GM21723 (cell line): Measurements from ENCODE around the gene KIDINS220.
A peak's percentile ranks its signal among the peaks of the same experiment; 100 is the strongest.

ENCODE experiments used
- ATAC-seq: cut with Tn5 transposase; IDR thresholded peaks from one replicate; pipeline ENCODE4 v1.9.1; 2021; ENCODE audit warnings: mild to moderate bottlenecking, moderate library complexity; ENCODE audit not compliant: unreplicated experiment

Gene KIDINS220

DNA sequence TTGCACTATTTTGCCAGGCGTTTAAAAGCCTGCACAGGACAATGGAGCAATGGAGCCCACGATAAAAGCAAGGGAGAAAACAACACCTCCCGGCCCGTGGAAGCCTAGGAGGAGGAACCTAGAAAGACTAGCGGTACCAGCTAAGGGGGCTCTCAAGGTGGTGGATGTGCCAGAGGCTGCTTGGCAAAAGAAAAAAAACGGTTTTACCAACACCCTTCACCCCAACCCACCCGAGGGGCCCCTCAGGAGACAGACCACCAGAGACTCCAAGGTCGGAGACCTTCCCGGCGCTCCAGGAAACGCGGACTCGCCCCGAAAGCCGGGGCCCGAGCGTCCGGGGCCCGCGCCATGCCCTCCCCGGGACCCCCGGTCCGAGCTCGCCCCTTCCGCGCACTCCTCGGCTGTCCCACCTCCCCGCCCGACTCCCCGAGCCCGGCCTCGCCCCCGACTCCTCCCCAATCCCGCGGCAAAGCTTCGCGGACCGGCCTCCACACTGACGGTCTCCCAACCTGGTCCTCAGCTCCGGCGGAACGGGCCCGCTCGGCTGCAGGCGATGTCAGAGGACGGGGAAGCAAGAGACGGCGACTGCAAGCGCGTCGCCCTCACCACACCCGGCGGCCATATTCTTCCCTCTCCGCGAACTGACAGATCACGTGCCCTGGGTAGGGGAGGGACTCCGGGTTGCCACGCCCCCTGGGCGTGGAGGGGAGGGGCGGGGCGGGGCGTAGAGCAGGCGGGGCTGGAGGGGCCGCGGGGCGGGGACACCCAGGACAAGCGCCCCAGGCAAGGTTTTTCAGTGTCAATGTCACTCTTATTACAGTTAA, at the start of gene KIDINS220:
Gene KIDINS220 (minus strand): TSS at position 643 of the 824 bp plus-strand sequence. CDS start 10,520 bp downstream, outside the sequence.
- peak; percentile 91 for ATAC-seq

DNA sequence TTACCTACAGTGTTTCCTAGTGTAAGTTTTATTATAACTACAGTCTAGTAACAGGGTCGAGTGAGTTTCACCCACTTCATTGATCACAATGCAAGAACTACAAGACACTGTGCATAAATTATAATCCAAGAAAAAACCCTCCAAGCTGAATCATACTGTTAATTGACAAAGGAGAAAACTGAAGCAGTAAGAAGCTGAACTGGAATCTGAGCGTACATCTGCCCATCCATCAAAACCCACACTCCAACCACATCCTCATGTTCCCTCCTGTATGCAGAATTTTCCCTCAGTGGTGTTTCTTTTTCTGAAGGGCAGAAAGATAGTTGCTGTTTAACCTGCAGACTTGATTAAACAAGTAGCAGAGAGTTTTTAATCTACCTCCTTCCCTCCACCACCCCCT, 49.5 kb upstream of the KIDINS220 start:
- no peak for ATAC-seq

DNA sequence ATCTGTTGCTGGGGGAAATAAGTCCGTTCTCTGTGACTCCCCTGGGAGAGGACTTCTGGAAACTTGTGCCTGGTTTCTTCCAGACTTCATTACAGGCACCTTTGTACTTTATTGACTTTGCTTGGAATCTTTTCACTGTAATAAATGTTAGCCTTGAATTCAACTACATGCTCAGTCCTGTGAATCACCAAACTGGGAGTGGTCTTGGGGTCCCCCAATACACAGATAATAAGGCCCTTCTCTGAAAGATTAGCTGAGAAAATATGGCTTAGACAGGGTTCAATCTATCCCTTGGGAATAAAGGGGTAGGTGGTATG, 48.7 kb upstream of the KIDINS220 start:
- ATAC-seq = no peak

DNA sequence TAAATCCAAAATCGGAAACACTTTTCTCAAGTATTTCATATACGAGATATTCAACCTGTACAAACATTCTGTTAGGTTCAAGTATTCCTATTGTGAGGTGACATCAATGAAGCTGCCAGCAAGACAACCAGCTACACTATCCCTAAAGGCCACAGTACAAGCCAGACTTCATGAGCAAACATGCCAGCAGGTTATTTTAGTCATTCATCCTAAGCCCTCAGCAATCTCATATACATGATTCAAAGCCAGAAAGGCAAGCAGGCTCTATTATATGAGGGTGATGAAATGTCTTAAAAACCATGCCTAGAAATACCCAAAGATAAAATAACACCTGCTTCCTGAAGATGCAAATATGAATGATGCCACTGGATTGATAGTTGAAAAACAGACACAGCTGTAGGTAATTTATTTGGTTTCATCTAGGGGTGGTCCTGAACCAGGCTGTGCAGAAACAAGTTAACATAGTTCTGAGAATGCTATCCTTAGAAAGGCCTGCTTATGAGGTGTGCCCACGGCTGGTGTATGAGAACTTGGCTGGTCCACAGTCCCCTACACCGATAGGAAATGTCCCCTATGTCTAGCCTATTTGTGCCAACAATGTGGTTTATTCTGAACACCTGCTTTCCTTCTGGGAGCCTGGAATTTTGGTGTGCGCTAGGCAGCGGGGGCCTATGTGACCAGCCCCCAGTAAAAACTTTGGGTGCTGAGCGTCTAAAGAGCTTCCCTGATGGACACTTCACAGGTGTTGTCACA, 48.2 kb upstream of the KIDINS220 start:
- ATAC-seq = no peak

DNA sequence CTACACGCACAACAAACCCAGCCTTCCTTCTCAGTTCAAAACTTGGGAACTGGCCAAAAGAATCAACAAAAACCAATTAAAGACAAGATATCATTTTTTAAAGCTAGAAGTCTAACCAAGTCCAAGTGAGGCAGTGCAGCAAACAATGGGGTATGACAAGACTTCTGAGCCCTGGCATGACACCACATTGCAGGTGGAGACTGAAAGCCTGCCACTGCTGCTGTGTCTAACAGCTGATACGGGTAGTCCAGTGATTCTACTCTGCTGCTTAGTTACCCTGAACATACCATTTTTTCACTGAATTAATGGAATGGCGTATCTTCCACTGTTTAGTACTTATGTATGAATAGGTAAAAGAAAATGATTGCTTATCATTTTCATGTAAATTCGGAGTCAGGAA, 47.4 kb upstream of the KIDINS220 start:
- ATAC-seq = no peak

DNA sequence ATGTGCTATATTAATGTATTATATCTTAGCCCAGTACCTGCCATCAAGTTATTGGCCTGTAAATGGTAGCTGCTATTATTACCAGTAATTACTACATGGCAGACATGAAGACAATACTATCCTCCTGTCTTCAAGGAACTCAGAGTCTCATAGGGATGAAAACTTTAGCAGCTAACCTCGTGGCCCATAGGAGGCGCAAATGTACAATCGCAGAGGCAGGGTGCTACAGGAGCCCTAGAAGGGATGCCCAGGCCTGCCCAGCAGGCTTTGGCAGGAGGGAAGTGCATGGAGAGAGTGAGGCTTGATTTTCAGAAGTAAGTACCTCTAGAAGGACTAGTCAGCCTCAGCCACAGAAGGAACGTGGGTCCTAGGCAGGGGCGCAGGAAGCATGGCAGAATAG, 44.7 kb upstream of the KIDINS220 start:
- ATAC-seq = no peak

DNA sequence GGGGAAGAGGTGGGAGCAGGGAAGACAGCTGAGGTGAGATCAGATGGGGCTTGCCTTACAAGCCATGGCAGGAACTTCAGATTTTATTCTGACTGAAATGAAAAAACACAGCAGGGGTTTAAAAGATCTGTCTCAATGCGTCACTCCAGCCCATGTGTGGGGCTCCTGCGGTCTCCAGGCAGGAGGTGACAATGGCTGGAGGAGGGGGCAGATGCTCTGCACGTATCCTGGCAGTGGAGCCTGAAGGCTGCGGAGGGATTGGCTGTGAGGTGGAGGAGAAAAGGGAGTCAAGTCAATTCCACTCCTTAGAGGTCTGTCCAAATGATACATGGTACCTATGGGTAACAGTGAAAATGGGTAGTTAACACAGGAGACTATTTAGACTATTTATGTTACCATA, 40.5 kb upstream of the KIDINS220 start:
- ATAC-seq = no peak

DNA sequence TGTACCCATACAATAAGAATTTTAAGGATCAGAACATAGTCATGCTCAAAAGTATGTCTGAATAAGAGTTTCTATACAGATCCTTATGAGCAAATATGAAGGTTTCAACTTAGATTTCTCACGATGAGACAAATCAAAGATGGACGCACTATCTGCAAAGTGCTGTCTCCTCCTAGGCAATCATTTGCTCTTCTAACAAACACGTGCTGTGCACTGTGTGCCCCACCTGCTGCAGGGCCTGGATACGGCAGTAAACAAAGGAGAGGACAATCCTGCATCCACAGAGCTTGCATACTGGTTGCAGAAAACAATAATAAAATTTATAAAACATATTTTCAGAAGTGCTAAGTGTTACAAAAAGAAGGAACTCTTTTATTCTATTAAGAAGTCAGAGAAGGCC, 39.9 kb upstream of the KIDINS220 start:
- no peak for ATAC-seq

DNA sequence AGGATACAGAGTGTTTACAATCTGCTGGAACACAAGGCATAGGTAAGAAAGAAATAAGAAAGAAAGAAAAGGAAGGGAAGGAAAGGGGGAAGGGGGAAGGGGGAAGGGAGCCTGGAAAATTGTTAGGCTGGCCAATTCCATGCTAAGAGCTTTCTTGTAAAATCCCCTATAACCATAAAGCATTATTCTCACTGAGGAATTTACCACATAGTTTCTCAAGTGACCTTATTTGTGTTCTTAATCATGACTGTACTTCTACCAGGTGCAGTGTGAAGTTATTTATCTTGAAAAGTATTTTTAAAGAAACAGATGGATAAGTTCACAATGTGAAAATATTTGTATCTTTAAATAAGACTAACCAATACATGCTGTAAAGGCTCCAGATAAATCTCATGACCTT, 39.2 kb upstream of the KIDINS220 start:
- no peak for ATAC-seq

DNA sequence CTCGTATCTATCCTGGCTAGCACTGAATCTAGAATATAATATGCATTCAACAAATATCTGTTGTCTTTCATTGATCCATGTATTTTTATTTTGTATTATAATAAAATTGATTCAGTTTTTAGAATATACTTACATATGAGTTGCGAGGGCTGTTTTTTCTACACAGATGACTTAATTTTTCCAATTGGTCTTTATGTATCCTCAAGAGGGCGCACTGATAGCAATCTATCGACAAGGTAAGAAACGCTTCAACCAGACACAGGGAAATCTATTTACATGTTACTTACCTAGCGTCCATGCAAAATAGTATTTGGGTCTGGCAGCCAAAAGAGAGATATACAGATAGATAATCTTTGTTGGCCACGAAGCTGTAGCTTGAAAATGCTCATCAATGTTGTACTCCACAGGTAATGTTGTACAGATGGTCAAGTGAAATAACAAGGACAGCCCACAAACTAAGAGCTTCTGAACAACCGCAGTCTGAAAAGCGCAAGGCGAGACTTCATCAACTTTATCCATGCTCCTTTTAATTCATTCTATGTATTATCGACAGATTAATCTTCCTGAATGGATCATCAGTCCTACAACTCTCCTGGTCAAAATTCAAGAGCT, 35.5 kb upstream of the KIDINS220 start:
- no peak for ATAC-seq

DNA sequence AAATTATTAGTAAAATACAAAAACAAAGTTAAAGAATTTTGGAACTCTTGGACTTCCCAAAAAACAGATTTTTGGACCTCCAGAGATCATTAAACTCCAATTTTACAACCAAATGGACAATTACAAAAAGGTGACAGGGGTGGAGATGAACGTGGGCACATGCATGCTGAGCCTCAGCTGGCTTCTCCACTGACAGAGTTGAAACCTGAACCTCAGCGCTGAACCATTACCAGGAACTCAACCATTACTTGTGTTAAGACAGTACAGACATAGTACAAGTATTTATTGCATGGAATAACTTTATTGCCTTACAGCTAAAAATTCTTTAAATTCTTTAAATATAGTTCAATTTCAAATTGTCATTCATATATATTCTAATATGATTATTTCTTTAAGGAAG, 33.0 kb upstream of the KIDINS220 start:
- no peak for ATAC-seq

DNA sequence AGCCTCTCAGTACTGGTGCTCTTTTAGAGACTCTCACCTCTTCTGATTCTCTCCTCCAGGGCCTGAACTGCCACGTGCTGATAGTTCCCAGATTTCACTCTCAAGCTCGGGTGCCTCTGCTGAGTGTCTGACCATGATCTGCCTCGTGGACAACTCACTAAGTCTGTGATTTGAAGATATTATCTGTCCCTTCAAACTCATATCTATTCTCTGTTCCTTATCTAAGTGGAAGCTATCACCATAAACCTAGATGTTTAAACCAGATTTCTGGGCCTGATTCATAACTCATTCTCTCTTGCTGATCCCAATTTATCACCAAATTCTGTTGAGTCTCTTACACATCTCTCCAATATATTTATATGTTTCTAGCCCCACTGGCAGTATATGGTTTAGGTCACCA, 29.9 kb upstream of the KIDINS220 start:
- ATAC-seq = no peak

DNA sequence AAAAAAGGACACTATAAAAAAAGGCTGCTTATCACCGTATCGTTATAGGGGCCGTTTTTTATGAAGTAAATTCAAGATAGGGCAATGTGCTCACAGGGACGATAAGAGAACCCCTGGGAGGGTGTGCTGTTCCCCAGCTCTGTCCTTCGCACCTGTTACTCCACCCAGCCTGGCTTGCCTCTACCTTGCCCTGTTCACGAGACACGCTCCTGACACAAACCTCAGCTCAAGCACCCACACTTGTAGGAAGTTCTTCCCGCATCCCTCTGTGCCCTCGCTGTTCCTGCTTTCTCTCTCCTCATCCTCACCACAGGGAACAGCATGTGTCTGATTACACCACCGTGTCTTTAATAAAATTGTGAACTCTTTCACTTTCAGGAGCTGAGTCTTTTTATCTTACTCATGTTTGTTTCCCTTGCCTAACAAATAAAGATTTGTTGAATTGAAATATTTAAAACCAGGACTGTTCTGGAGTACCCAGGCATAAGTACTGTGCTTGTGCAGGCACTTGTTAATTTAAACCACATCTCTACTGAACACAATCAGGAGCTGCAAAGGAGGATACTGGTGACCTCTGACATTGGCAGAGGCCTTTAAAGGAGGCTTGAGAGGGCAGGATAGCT, 26.0 kb upstream of the KIDINS220 start:
- ATAC-seq = no peak

DNA sequence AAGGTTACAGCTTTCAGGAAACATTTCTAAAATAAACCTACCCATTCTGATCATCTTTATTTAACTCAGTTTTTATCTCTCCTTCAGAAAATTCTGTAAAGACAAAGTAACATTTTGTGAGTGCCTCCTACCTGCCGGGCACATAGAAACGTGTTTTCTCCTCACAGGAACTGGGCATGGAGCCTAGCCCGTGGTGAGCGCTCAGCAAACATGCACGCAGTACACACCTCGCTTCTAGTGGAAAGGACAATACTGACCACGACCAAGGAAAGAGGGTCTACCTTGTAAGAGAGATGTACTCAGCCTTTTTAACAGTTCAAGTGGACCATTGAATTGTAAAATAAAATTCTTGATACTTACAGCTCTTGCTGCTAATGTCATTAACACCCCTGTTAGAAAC, 24.8 kb upstream of the KIDINS220 start:
- no peak for ATAC-seq

DNA sequence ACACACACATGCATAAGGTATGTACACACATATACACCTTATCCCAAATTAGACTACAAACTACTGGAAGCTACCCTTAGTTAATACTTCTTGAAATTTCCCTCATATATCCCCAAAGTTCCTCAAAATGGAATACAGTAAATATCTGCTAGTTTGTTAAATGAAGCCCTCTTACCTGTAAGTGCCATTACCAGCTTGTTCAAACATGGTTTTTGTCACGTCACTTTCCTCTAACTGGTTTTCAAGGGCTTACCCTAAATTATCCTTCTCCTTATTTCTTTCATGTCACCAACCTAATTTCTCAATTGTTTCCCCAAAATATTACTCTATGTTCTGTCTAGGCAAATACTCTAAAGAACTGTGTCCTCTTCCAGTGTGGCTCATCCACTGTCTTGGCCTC, 24.4 kb upstream of the KIDINS220 start:
- no peak for ATAC-seq

DNA sequence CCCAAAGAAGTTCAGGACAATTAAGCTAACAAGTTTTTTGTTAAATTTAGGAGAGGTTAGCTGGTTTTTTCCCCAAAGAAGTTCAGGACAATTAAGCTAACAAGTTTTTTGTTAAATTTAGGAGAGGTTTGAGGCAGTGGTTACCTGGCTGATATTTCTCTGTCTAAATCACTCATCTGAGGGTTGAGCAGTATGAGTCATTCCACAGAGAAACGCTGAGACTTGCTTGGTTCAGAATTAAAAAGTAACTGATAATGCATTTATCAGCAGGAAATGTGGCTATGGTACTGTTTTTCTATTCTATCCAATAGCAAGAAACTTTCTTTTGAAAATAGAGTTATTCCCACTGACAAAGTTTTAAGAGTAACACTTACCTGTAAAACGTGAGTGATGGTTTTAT, 22.8 kb upstream of the KIDINS220 start:
- ATAC-seq = no peak

DNA sequence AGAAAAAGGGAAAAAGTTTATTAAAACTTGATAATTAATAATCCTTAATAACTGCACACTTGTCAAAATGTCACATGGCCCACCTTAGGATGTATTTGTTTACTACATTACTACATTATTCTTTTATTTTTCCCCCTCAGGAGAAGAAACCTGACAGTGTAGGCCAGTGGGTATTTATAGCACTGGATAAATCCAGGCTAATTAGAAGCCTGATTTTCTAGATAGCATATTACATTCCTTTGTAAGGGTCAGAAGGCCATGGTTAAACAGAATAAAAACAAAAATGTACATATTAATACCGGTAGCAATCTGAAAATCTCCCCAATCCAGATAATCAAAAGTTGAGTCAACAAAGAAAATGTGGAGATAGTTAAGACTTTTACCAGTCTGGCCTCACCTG, 21.5 kb upstream of the KIDINS220 start:
- ATAC-seq = no peak

DNA sequence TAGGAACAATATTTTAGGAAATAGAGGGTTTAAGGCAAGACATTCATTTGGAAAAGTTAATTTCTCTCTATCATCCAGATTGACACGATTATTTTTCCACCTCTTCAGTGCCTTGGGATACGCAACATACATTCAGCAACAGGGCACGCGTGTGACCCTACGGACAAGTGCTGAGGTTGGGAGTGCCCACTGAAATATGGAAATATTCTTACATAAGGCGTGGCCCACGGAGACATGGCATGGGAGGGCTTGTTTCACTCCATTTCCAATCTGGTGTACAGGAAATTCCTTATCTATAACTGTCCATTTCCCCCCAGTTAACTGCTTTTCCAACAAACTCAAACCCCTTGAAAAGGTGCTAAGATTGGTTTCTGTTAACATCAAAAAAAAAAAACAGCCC, 20.9 kb upstream of the KIDINS220 start:
- no peak for ATAC-seq

DNA sequence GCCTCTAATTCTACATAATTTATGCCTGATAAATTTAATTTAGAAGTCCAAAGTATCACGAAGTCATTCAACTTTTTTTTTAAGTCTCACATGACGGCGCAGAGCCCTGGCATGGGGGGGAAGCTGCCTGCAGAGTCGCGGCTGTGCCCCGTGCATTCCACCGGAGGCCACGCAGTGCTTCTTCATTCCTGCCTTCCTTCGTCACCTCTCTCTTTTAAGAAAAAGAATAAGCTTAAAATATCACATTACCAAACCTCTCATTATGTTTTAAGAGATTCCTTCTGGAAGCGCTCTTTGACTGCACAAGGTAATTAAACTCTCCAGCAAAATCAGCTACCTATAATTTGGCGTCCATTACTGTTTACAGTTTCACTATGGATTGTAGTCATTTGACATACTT, 20.3 kb upstream of the KIDINS220 start:
- no peak for ATAC-seq

DNA sequence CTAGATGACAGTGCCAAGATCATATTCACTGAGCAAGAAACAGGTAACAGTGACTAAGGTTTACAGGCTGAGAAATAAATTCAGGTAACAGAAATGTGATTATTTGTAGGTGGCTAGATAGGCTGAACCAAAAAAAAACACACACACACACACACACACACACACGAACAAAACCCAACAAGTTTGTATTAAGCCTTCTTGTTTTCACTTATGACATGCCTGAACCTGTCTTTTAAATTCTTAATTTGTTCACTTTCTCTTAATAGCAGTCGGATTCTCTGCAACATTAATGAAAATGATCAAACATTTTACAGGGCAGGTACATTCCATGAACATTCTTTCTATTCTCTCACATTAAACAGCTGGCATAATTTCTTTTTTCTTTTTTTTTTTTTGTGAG, 18.8 kb upstream of the KIDINS220 start:
- no peak for ATAC-seq

DNA sequence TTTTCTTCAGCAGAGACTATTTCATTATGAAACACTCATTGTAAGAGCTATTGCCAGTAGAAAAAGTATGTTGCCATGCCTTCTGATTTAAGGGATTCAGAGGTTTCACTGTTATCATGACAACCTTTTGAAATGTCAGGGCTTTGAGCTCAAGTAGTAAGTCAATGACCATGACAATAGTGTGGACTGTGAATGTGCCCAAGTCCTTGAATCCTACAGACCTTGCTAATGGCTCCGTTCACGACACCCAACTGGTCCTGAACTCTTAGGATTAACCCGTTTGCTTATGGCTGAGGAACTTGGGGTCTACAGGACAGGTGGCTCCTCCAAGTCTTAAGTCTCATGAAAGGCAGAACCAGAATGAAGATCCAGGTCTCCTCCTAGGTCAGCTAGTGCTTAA, 17.6 kb upstream of the KIDINS220 start:
- no peak for ATAC-seq

DNA sequence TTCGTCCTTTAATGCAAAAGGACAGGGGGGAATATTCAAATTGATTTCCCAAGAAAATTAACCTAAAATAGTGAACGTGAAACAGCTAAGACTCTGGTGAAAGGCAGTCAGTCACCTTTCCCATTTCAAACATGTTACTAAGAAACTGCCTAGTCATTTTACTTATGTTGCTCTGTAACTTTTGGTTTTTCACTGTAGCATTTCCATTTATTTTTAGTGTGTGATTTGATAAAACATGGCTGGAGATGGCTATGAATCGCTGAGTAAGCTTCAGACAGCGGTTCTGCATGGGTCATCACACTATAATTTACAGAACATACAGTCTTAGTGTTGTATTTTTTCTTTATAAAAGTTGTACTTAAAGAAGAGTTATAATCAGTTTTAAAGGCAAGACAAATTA, 16.0 kb upstream of the KIDINS220 start:
- no peak for ATAC-seq
